Caki2 (cell line): ENCODE results near the gene SRF. TPM values are rescaled to one million over a fixed set of nuclear protein-coding genes. Genes with fewer than 3 reads are reported as not detected.
A peak's percentile ranks its signal among the peaks of the same experiment; 100 is the strongest.

ENCODE experiments used
- DNase-seq: peaks from one replicate; pipeline ENCODE4 v3.0.0-alpha.2; 2015; ENCODE audit warnings: low read depth
- in situ Hi-C: cut with HindIII; loops from 2 replicates; pipeline ENCODE4 v1.10.0; 2016; ENCODE audit warnings: low sequenced_read_pairs, low pct_unique_long_range_greater_than_20kb, mixed read lengths
- total RNA-seq: library from RNA; depleted of rRNA; stranded (reverse); fragments of >200 nt; shearing (Covaris generic); gene quantifications from 2 replicates; pipeline ENCODE4 v1.2.3, GENCODE V29; 2014; ENCODE audit warnings: low replicate concordance

SRF gene
- total RNA-seq, 1 experiment from 2014 or later, result 26.1 TPM

- in situ Hi-C loops, result no loop called here
Measured at GRCh38 chr6:43144879-43145278, 26.2 kb upstream of the SRF start.

DNA sequence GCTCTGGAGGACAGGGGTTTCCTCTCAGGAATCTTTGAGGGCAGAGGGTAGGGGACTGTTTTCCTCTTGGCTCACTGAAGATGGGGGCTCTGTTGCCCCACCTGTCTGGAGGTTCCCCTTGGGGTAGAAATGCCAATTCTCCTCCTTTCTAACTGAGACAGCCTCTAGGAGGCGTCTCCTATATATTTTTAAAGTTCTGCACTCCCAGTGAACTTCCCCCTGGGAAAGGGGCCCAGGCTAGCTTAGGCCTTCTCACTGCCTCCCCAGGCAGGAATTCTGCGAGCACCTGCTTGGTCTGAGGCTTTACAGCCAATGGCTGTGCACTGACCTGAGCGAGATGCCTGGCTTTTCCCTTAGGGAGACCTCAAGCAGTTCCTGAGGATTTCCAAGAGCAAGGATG is 24.8 kb upstream of the SRF start:
- in situ Hi-C loops, result no loop called here

More at GRCh38 chr6:43144879-43145278, 26.2 kb upstream of the SRF start:
- DNase-seq, result no peak

DNA sequence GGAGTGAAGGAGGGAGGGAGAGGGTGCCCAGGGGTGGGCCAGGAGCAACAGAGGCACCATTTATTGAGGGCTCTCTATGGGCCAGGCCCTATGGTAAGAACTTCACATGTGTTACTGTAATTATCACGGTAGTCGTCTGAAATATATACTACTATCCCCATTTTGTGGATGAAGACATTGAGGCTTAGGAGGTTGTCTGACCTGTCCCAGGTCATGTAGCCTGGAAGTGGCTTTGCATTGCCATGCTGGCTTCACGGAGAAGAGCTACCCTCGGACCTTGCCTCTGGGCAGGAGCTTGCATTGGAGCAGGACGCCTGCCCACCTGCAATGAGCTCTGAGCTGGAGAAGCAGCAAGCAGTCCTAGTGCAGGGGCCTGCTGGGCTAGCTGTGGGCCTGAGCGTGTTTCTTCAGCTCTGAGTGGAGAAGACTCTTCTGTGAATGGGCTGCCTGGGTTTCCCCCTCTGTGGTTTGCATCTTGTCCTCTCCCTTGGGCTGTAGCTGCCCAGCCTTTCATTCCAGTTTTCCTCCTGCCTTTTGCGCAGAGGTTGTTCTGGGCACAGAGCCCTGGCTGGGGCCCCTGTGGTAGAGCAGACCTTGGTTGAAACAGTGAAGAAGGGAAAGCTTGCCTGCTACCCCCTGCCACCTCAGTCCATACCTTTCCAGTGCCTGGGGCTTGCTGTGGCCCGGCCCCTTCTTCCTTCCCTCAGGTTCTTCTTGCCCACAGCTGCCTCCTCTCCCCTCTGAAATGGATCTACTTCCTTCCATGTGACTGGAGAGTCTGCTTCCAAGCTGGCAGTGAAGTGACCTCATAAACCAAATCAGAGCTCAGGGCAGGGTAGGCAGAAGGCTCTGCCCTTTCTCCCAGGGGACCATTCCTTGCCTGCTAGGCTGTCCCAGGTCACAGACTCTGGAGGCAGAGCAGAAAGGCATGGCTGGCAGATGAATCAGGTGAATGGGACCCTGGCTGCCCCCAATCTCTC is 24.1 kb upstream of the SRF start:
- DNase-seq, result no peak
- in situ Hi-C loops, result no loop called here

More for the DNA sequence above, 24.8 kb upstream of the SRF start:
- DNase-seq, result no peak

GRCh38 chr6:43147691-43148477 is 23.2 kb upstream of the SRF start:
- in situ Hi-C loops, result no loop called here
- DNase-seq, result no peak

DNA sequence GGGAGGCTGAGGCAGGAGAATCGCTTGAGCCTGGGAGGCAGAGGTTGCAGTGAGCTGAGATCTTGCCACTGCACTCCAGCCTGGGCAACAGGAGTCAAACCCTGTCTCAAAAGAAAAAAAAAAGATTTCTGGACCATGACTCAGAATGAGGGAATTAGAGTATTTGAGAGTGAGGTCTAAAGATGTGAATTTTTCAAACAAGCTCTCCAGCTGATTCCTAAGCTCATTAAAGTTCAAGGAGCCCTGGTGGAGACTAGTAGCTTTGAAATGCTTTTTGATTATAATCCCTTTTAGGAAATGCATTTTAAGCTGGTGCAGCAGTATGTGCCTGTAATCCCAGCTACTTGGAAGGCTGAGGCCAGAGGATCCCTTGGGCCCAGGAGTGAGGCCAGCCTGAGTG is 21.8 kb upstream of the SRF start:
- DNase-seq, result no peak
- in situ Hi-C loops, result no loop called here

GRCh38 chr6:43150051-43150751 is 20.9 kb upstream of the SRF start:
- no peak for DNase-seq
- in situ Hi-C loops, result no loop called here

GRCh38 chr6:43159599-43159998 is 11.5 kb upstream of the SRF start:
- in situ Hi-C loops, result no loop called here
- DNase-seq, result no peak

GRCh38 chr6:43163899-43164298 is 7.2 kb upstream of the SRF start:
- no peak for DNase-seq
- in situ Hi-C loops, result no loop called here

- no peak for DNase-seq
- in situ Hi-C loops, result no loop called here
Measured at GRCh38 chr6:43170417-43170930, 595 bp upstream of the SRF start.

GRCh38 chr6:43171707-43172103 is 636 bp downstream of the SRF start:
- DNase-seq, result no peak
- in situ Hi-C loops, result no loop called here

DNA sequence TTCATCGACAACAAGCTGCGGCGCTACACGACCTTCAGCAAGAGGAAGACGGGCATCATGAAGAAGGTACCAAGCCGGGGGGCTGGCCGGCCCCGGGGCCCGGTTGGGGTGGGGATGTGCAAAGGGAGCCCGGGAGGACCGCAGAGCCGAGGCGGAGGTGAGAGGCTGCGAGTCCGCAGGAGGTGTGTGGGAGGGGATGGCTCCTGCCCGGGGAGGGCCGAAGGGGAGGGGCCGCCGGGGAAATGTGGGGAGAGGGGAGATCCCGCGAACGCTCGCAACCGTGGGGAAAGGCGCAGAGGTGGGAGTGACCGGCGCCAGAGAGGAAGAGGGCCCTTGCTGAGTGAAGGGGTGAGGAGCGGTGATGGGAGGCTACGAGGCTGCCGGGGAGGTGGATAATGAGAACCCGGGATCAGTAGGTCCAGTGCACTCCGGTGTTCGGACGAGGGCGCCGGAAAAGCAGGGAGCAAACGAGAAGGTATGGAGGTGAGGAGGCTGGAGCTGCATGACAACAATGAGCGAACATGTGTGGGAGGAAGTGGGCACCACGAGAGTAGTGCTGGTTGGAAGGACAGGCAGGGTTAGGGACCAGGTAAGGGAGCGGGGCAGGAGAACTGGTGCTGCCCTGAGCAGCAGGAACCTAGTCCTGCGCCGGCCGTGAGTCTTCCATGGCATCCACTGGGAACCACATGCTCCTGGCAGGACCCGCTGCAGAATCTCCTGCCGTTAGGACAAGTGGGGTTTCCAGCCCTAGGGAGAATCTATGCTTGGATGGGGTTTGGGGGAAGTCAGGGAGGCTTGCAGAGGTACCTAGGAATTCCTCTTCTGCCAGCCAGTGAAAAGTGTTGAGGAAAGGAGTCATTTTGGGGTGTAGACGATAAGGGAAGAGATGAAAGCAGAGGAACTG is 1.3 kb downstream of the SRF start:
- in situ Hi-C loops, result no loop called here

GRCh38 chr6:43173591-43174262 is 2.7 kb downstream of the SRF start:
- no peak for DNase-seq
- in situ Hi-C loops, result no loop called here

More for the DNA sequence above, 1.3 kb downstream of the SRF start:
- DNase-seq, result no peak

GRCh38 chr6:43174263-43175112 is 3.4 kb downstream of the SRF start:
- in situ Hi-C loops, result no loop called here
- peak; percentile 100 for DNase-seq

DNA sequence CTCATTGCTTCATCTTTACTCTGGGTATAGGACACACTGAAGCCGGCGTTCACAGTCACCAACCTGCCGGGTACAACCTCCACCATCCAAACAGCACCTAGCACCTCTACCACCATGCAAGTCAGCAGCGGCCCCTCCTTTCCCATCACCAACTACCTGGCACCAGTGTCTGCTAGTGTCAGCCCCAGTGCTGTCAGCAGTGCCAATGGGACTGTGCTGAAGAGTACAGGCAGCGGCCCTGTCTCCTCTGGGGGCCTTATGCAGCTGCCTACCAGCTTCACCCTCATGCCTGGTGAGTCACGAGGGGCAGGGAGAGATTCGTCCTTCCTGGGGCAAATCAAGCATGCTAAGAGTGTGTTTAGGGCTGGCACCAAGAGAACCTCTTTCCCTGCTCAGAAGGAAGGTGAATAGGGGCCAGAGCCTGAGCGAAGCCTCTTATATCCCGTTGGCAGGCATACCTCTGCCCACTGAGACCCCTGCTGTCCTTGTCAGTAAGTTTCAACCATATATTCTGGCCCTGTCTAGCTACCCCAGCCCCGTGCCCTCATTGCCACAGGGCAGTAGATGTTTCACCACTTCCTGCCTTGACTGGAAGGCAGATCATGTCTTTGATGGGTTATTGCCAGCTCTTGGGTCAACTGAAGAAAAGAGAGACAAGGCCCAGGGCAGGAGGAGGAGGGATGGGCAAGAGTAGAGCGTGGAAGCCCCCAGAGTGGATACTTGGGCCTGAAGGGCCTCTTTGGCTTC is 4.8 kb downstream of the SRF start:
- DNase-seq, result no peak

GRCh38 chr6:43176423-43176786 is 5.3 kb downstream of the SRF start:
- in situ Hi-C loops, result no loop called here
- no peak for DNase-seq

More for the DNA sequence above, 4.8 kb downstream of the SRF start:
- in situ Hi-C loops, result no loop called here

DNA sequence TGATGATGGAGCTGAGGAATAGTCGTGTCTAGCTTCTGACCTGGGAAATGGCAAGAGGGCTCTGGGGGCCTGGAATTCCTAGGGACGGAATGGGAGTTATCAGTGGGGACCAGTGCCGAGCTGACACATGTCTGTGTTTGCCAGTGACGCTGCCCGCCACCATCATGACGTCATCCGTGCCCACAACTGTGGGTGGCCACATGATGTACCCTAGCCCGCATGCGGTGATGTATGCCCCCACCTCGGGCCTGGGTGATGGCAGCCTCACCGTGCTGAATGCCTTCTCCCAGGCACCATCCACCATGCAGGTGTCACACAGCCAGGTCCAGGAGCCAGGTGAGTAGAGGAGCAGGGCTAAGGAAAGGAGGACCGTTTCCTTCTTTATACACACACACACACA is 7.1 kb downstream of the SRF start:
- in situ Hi-C loops, result no loop called here
- no peak for DNase-seq
